Measurements from ENCODE around the gene IRF2. TPM values are rescaled to one million over a fixed set of nuclear protein-coding genes. Genes with fewer than 3 reads are reported as not detected.
A peak's percentile ranks its signal among the peaks of the same experiment; 100 is the strongest.

IRF2 gene
- total RNA-seq, 1 donor from 2014 or later: 53.3 TPM

DNA sequence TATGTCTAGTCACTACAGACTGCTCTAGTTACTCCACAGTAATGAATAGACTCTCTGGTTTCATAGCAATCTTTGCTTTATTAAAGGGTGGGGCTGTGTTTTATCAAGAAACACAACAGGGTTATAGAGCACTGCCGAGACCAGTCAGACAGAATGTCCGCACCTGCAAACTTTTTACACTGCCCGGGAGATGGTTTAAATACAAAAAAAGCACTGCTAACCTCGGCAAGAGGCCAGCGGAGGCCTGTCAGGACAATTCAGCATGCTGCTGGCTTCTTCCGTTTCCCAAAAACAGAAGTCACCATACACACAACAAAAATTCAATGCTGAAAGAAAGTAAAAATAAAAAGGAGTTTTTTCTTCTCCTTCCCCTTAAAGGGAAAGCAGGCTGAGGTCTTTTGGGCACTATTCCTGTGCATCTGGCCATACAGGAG is 67.4 kb downstream of the IRF2 start:
- DNase-seq (no peak), ATAC-seq (peak in 1 of 2 donors; percentile 31)
- Histone ChIP-seq H3K27ac (peak overlapping the region; percentile 19), H3K36me3 (peaks cover 80% of the 10 kb centered on the region), H3K4me3 (no peak overlapping the region), H3K9me3 (no peaks in the 10 kb centered on the region), H3K4me1 (peaks cover 13% of the 10 kb centered on the region), H3K27me3 (ENCODE audit: low read depth) (no peaks in the 10 kb centered on the region)
- TF ChIP-seq, protein P1, sequence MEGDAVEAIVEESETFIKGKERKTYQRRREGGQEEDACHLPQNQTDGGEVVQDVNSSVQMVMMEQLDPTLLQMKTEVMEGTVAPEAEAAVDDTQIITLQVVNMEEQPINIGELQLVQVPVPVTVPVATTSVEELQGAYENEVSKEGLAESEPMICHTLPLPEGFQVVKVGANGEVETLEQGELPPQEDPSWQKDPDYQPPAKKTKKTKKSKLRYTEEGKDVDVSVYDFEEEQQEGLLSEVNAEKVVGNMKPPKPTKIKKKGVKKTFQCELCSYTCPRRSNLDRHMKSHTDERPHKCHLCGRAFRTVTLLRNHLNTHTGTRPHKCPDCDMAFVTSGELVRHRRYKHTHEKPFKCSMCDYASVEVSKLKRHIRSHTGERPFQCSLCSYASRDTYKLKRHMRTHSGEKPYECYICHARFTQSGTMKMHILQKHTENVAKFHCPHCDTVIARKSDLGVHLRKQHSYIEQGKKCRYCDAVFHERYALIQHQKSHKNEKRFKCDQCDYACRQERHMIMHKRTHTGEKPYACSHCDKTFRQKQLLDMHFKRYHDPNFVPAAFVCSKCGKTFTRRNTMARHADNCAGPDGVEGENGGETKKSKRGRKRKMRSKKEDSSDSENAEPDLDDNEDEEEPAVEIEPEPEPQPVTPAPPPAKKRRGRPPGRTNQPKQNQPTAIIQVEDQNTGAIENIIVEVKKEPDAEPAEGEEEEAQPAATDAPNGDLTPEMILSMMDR (IDR thresholded peaks at IDR 0.05): no peak
- intact Hi-C loops (cut with DNase I): no loop called here

DNA sequence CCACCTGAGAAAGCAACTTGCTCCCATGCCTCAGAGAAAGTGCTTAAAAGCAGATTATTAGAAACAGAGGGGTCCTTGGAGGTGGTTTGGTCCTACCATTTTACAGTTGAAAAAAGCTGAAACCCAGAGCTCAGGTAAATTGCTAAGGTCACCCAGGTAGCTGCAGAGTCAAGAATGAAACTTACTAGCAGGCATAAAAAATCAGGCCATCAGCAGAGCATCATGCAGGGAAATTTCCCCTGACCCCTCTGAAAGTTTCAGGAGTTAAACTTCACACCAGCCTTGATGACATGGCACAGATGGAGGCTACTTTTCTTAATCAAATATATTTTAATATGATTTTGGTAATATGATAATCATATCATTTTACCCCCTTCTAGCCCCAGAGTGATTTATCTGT is 70.3 kb downstream of the IRF2 start:
- ATAC-seq: no peak
- H3K4me3 ChIP-seq: no peak overlapping the region
- H3K27ac ChIP-seq: no peak overlapping the region
- DNase-seq: no peak
- H3K36me3 ChIP-seq: peaks cover 93% of the 10 kb centered on the region
- H3K9me3 ChIP-seq: no peaks in the 10 kb centered on the region
- no peaks in the 10 kb centered on the region for H3K27me3 ChIP-seq (ENCODE audit: low read depth)
- H3K4me1 ChIP-seq: peaks cover 32% of the 10 kb centered on the region
- TF ChIP-seq, protein P1 (IDR thresholded peaks at IDR 0.05): no peak
- intact Hi-C loops (cut with DNase I): no loop called here

GRCh38 chr4:184403384-184403781 is 71.0 kb downstream of the IRF2 start:
- Histone ChIP-seq H3K4me1 (peaks cover 30% of the 10 kb centered on the region), H3K27ac (no peak overlapping the region), H3K36me3 (peaks cover 93% of the 10 kb centered on the region), H3K9me3 (no peaks in the 10 kb centered on the region), H3K4me3 (no peak overlapping the region), H3K27me3 (ENCODE audit: low read depth) (no peaks in the 10 kb centered on the region)
- ATAC-seq: no peak
- DNase-seq: no peak
- TF ChIP-seq, protein P1 (IDR thresholded peaks at IDR 0.05): no peak
- intact Hi-C loops (cut with DNase I): no loop called here

- TF ChIP-seq, protein P1 (IDR thresholded peaks at IDR 0.05): no peak
- H3K27ac ChIP-seq: no peak overlapping the region
- H3K27me3 ChIP-seq (ENCODE audit: low read depth): no peaks in the 10 kb centered on the region
- H3K4me1 ChIP-seq: peaks cover 27% of the 10 kb centered on the region
- no peaks in the 10 kb centered on the region for H3K9me3 ChIP-seq
- ATAC-seq: no peak
- no peak for DNase-seq
- H3K4me3 ChIP-seq: no peak overlapping the region
- intact Hi-C loops (cut with DNase I): no loop called here
- peaks cover 98% of the 10 kb centered on the region for H3K36me3 ChIP-seq
Measured at GRCh38 chr4:184402740-184403383, 71.5 kb downstream of the IRF2 start.

DNA sequence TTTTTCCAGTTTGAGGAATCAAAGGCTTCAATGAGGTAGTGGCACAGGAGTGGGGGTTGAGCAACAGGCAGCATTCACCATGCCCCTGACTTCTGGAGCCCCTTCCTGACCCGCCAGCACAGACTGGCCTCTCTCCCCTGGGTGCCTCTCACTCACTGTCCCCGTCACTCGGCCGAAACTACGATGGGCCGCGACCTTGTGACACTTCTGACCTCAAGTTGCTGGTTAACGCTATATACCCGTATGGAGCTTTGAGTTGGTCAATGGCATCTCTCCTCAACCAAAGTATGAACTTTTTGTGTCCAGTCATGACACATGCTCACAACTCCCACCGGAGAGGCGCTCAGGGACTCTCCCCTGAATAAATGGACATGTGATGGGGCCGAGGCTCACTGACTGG is 72.1 kb downstream of the IRF2 start:
- H3K36me3 ChIP-seq: peaks cover 98% of the 10 kb centered on the region
- H3K4me1 ChIP-seq: peaks cover 21% of the 10 kb centered on the region
- no peak overlapping the region for H3K27ac ChIP-seq
- H3K9me3 ChIP-seq: no peaks in the 10 kb centered on the region
- TF ChIP-seq, protein P1 (IDR thresholded peaks at IDR 0.05): no peak
- no peak overlapping the region for H3K4me3 ChIP-seq
- H3K27me3 ChIP-seq (ENCODE audit: low read depth): no peaks in the 10 kb centered on the region
- intact Hi-C loops (cut with DNase I): no loop called here
- no peak for DNase-seq
- ATAC-seq: no peak
